Fibroblast of lung (primary cell): ENCODE data around the gene GARIN5B.

Experiments
- EZH2 ChIP-seq: IDR thresholded peaks from 2 replicates; pipeline ENCODE4 v1.5.1; 2012; ENCODE audit warnings: low read length, control low read depth, mild to moderate bottlenecking; ENCODE audit errors: missing control alignments
- TF ChIP-seq, protein P1 (sequence below), 2 donors: IDR thresholded peaks in 1 of 2; conservative IDR thresholded peaks in 1 of 2; 1 replicate in 1 of 2; 2 replicates in 1 of 2; pipeline ENCODE4 v1.5.1; 2011 to 2012; ENCODE audit warnings: low read length in 2 of 2, control low read depth in 1 of 2, inconsistent platforms in 1 of 2, low read depth in 1 of 2, mild to moderate bottlenecking in 1 of 2

DNA sequence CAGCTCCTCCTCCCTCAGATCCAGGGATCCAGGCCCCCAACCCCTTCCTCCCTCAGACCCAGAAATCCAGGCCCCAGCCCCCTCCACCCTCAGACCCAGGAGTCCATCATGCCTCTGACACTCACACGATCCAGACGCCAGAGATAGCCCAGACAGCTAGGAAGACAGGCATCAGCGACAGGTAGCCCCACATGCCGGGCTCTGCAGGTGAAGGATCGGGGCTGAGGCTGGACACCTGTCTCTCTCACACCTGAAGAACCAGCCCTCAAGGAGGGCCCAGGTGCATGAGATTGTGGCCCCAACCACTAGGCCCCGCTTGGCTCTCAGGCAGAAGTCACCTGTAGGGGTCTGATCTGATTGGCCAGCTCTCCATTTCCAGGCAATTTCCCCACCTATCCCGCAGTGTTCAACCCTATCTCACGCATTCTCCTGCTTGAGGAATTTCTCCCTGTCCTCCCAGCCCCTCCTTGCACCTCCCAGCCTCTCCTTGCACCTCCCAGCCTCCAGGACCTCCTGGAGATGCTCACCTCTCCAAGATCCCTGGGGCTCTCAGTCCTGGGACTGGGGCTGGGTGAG is 42.1 kb downstream of the GARIN5B start:
- TF ChIP-seq, protein P1, sequence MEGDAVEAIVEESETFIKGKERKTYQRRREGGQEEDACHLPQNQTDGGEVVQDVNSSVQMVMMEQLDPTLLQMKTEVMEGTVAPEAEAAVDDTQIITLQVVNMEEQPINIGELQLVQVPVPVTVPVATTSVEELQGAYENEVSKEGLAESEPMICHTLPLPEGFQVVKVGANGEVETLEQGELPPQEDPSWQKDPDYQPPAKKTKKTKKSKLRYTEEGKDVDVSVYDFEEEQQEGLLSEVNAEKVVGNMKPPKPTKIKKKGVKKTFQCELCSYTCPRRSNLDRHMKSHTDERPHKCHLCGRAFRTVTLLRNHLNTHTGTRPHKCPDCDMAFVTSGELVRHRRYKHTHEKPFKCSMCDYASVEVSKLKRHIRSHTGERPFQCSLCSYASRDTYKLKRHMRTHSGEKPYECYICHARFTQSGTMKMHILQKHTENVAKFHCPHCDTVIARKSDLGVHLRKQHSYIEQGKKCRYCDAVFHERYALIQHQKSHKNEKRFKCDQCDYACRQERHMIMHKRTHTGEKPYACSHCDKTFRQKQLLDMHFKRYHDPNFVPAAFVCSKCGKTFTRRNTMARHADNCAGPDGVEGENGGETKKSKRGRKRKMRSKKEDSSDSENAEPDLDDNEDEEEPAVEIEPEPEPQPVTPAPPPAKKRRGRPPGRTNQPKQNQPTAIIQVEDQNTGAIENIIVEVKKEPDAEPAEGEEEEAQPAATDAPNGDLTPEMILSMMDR (conservative IDR thresholded peaks at IDR 0.05 in 1 of 2, IDR thresholded peaks at IDR 0.05 in 1 of 2; ENCODE audit: low read depth in 1 of 2, low read length in 2 of 2): no peak
- no peak for TF ChIP-seq EZH2
